Kidney epithelial cell (primary cell): ENCODE results near the gene TUBG2. TPM values are rescaled to one million over a fixed set of nuclear protein-coding genes. Genes with fewer than 3 reads are reported as not detected.

Experiments
- DNase-seq: peaks from one replicate; pipeline ENCODE4 v3.0.0-alpha.2; 2010; ENCODE audit warnings: low read depth
- H3K27me3 ChIP-seq: 2 replicates; pipeline ENCODE4 v1.6.0; 2011; ENCODE audit warnings: low read length; ENCODE audit not compliant: control insufficient read depth, insufficient read depth
- H3K36me3 ChIP-seq: 2 replicates; pipeline ENCODE4 v1.5.1; 2011; ENCODE audit warnings: low read length; ENCODE audit not compliant: control insufficient read depth, insufficient read depth
- H3K4me3 ChIP-seq: 2 replicates; pipeline ENCODE4 v1.5.1; 2011; ENCODE audit warnings: low read depth, mild to moderate bottlenecking, control low read depth, low read length
- total RNA-seq: library from RNA; depleted of rRNA; stranded (reverse); fragments of >200 nt; gene quantifications from 2 replicates; pipeline ENCODE4 v1.2.3, GENCODE V29; 2015
- TF ChIP-seq, protein P1 (sequence below): IDR thresholded peaks from 2 replicates; pipeline ENCODE4 v1.5.1; 2011; ENCODE audit warnings: mild to moderate bottlenecking, moderate library complexity, low read length, control low read depth, inconsistent platforms; ENCODE audit not compliant: insufficient read depth, poor library complexity, severe bottlenecking

TUBG2 gene
- total RNA-seq, 1 donor from 2014 or later: 11.3 TPM

DNA sequence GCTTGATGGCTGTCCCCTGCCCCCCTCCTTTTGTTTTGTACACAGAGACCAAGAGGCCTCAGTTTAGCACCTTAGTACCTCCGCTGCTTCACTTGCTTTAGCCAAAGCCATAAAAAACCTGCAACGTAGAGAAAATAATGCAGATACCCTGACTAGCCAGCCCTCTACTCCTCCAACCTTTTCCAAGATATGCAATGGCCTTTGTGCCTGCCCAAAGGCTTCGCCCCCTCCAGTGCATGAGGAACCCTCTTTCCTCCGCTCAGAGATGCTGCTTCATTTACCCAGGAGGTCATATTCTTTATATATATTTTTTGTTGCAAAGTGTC lies 40.3 kb downstream of the TUBG2 start:
- TF ChIP-seq, protein P1, sequence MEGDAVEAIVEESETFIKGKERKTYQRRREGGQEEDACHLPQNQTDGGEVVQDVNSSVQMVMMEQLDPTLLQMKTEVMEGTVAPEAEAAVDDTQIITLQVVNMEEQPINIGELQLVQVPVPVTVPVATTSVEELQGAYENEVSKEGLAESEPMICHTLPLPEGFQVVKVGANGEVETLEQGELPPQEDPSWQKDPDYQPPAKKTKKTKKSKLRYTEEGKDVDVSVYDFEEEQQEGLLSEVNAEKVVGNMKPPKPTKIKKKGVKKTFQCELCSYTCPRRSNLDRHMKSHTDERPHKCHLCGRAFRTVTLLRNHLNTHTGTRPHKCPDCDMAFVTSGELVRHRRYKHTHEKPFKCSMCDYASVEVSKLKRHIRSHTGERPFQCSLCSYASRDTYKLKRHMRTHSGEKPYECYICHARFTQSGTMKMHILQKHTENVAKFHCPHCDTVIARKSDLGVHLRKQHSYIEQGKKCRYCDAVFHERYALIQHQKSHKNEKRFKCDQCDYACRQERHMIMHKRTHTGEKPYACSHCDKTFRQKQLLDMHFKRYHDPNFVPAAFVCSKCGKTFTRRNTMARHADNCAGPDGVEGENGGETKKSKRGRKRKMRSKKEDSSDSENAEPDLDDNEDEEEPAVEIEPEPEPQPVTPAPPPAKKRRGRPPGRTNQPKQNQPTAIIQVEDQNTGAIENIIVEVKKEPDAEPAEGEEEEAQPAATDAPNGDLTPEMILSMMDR: no peak
- Histone ChIP-seq H3K4me3 (no peak overlapping the region), H3K27me3 (no peaks in the 10 kb centered on the region), H3K36me3 (peaks cover 3% of the 10 kb centered on the region)
- DNase-seq: no peak

- no peaks in the 10 kb centered on the region for H3K27me3 ChIP-seq
- H3K36me3 ChIP-seq: peaks cover 3% of the 10 kb centered on the region
- TF ChIP-seq, protein P1: no peak
- H3K4me3 ChIP-seq: no peak overlapping the region
- DNase-seq: no peak
Measured at GRCh38 chr17:42700586-42701289, 41.7 kb downstream of the TUBG2 start.

GRCh38 chr17:42702446-42702845 lies 43.4 kb downstream of the TUBG2 start:
- DNase-seq: no peak
- TF ChIP-seq, protein P1: no peak
- H3K27me3 ChIP-seq: no peaks in the 10 kb centered on the region
- H3K4me3 ChIP-seq: no peak overlapping the region
- H3K36me3 ChIP-seq: peaks cover 4% of the 10 kb centered on the region

- Histone ChIP-seq H3K4me3 (no peak overlapping the region), H3K36me3 (peaks cover 6% of the 10 kb centered on the region), H3K27me3 (no peaks in the 10 kb centered on the region)
- DNase-seq: no peak
- TF ChIP-seq, protein P1: no peak
Measured at GRCh38 chr17:42704490-42704836, 45.4 kb downstream of the TUBG2 start.

- TF ChIP-seq, protein P1: no peak
- Histone ChIP-seq H3K27me3 (no peaks in the 10 kb centered on the region), H3K4me3 (no peak overlapping the region), H3K36me3 (peaks cover 6% of the 10 kb centered on the region)
- no peak for DNase-seq
Measured at GRCh38 chr17:42704837-42705494, 45.9 kb downstream of the TUBG2 start.

DNA sequence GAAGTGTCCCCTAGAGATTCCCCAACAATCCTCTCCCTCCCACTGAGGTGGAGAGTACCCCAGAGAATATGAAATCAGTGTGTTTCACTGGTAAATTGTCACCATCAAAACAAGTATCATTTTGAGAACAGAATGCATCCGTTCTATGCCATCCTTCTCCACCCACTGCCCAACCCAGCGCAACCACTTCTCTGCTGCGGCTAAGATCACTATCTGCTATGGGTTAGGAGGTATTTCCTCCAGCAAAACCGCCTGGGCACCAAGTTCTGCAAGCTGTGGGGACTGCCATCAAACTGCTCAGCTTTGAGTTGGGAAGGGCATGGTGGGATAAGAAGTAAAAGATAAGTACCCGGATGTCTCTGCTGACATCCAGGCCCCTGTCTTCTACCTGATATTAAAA lies 47.6 kb downstream of the TUBG2 start:
- no peak for DNase-seq
- TF ChIP-seq, protein P1: no peak
- no peaks in the 10 kb centered on the region for H3K27me3 ChIP-seq
- H3K4me3 ChIP-seq: no peak overlapping the region
- H3K36me3 ChIP-seq: peaks cover 6% of the 10 kb centered on the region
